Fibroblast of skin of abdomen (primary cell): ENCODE measurements around the gene AGRP.
"Not testable (repeated sequence)": the region's sequence is repeated elsewhere in the genome, so short reads cannot be mapped to it uniquely, and the experiment has no call there.

ENCODE experiments used
- DNase-seq: peaks from one replicate; pipeline ENCODE4 v3.0.0-alpha.2; 2013

Gene AGRP

DNA sequence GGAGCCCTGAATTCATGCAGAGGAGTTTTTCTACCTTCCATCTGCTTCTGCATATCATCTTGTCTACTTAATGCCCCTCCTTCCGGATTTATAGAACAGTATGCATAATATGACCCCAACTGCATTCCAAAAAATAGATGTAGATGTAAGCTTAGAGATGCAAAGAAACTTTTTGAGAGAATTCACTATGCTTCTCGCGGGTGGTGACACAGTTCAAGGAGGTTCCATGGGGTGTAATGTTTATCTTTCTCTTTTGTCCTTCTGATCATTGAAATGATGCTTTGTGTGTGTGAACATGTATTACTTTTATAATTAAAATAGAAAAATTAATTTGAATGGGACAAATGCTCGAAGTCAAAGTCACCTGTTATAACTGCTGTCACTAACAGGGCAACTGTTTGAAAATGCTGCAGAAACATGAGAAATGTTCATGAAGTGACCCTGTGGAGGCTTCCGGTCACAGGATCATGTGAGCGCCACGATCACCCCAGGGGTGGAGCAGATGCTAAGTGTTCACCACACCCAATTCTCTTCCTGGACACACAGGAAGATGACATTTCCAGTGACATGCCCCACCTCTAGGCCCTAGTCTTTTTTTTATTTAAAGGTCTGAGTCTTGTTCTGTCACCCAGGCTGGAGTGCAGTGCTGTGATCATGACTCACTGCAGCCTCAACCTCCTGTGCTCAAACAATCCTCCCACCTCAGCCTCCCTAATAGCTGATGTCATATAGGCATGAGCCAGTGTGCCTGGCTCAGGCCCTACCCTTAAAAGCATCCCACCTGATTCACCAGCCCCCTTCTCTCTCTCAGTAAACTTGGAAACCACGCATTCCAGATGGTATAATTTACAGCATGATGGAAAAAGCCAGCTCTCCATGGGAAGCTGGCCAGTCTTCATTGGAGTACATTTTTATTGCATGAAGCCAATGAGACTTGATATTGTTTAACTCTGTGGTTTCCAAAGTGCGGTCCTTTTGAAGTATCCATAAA is 21.0 kb upstream of the AGRP start:
- no peak for DNase-seq

GRCh38 chr16:67499106-67499505 is 15.8 kb upstream of the AGRP start:
- DNase-seq = no peak

- no peak for DNase-seq
Measured at GRCh38 chr16:67490335-67491096, 7.2 kb upstream of the AGRP start.

- no peak for DNase-seq
Measured at GRCh38 chr16:67489401-67490083, 6.2 kb upstream of the AGRP start.

- DNase-seq = not testable (repeated sequence)
Measured at GRCh38 chr16:67487561-67487960, 4.2 kb upstream of the AGRP start.

DNA sequence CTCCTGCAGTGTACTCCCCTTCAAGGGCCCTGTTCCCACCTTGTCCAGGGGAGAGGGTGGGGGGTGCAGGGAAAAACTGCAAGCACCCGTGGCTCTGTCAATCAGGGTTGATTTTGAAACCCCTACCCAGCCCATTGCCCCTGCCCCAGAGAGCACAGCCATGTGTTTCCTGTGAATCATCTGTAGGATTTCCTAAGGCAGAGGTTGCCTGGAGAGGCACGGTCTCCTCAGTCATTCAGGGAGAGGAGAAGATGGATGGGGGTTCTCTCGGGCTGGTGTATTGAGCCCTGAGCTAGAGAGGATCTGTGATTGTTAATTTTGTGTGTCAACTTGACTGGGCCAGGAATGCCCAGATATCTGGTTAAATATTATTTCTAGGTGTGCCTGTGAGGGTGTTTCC is 3.5 kb upstream of the AGRP start:
- DNase-seq = no peak

GRCh38 chr16:67483731-67484525 is 581 bp upstream of the AGRP start:
- DNase-seq = no peak

DNA sequence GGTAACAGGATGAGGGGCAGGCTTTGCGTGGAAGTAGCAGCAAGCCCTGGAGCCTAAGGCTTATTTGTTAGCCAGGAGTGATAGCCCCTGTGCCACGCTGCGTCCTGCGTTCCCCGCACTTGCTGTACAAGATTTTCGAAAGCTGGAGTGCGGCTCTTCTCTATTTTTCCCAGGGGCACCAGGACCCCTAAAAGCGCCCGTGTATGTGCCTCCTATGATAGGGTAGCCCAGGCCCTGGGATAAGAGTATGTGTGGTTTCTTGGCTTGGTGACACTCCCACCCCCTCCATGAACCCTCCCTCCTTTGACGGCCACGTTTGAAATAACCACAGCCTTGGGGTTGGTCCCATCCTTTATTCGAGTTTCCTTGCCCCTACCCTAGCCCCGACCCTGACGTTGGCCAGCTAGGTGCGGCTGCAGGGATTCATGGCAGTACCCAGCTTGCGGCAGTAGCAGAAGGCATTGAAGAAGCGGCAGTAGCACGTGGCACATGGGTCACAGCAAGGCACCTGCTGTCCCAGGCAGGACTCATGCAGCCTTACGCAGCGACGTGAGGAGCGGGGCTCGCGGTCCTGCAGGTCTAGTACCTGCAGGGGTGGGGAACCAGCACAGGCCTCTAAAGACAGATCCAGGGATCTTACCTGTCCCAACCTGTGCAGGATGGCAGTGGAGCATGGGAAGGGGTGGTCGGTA is 968 bp downstream of the AGRP start:
- DNase-seq = no peak

DNA sequence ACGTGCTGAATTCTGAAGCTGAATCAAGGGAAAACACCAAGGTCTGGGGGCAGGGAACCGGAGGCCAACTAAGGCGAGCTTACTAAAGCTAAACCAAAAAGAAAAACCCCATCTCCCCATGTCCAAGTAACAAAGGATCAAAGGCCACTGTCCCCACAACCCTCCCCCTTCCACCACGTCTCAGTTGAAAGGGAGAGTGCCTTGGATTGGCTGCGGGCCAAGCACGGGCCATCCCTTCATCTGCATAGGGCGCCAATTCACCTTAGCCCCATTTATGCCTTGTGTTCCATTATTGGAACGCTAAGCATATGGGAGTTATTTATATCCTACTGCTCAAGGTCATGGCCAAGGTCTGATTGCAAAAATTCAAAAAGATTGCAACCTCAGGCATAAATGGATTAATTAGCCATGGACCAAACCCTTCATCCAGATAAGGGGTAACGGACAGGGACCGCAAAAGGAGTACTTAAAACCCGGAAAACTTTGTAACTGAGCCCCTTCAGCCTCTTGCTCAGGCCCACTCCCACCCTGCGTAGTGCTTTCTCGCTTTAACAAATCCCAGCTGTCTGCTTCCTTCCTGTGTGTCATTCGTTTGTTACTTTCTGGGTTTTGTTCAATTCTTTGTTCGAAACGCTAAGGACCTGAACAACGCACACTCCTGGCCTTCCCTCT is 1.6 kb downstream of the AGRP start:
- peak; percentile 43 for DNase-seq

DNA sequence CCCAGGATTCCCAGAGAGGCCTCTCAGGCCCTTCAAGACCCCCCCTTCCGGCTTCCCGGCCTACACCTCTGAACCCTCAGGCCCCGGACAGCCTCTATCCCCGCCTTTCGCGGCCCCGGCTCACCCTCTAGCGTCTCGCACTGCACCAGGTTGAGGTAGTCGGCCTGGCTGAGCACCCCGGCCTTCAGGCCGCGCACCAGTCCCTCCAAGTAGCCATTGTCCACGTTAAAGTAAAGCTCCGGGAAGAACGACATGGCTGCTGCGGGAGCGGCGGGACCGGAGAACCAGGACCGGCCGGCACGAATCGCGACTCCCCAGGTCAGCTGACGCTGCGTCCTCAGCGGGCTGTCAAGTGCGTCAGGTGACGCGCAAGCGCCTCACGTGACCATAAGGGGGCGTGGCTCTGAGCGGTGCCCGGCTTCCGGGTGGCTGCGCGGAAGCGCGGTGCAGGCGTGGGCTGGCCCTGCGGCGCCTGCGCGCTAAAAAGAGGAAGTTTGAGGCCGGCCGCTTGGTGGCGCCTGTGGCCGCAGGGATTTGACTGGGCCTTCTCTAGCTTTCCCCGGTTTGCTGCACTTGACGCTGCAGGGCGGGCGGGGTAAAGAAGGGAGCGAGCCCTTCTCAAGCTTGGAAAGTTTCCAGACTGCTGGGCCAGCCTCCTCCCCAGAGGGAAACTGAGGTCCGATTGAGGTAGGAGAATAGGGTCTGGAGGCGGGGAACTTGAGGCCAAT is 2.4 kb downstream of the AGRP start, which contains the start of gene ATP6V0D1:
ATP6V0D1 (minus strand) TSS at position 325 of the 728 bp plus-strand sequence; CDS start at position 254, 71 bp downstream.
- peak; percentile 96 for DNase-seq

- DNase-seq = no peak
Measured at GRCh38 chr16:67477960-67478554, 5.3 kb downstream of the AGRP start.

GRCh38 chr16:67474551-67475455 is 8.5 kb downstream of the AGRP start:
- no peak for DNase-seq

GRCh38 chr16:67471758-67472384 is 11.5 kb downstream of the AGRP start:
- DNase-seq = no peak

GRCh38 chr16:67470359-67470758 is 13.0 kb downstream of the AGRP start:
- DNase-seq = no peak

- DNase-seq = no peak
Measured at GRCh38 chr16:67468731-67469130, 14.6 kb downstream of the AGRP start.

GRCh38 chr16:67466581-67466980 is 16.8 kb downstream of the AGRP start:
- DNase-seq = no peak

DNA sequence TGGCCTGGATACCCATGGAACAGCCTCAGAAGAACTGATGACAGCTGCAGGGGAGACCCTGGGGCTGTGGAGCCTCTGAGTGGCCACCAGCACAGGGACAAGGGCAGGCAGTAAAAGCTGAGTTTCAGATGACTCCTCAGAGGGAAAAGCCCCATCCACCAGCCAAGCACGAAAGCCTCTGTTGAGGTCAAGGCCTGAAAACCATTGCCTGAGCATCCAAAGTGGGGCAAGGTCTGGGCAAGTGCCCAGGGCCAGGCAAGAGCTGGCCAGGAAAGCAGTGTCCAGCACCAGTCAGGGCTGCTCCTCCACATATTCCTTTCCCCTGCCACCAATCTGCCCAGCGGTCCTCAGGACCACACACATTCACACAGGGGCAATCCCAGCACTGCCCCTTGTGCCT is 18.8 kb downstream of the AGRP start:
- no peak for DNase-seq

DNA sequence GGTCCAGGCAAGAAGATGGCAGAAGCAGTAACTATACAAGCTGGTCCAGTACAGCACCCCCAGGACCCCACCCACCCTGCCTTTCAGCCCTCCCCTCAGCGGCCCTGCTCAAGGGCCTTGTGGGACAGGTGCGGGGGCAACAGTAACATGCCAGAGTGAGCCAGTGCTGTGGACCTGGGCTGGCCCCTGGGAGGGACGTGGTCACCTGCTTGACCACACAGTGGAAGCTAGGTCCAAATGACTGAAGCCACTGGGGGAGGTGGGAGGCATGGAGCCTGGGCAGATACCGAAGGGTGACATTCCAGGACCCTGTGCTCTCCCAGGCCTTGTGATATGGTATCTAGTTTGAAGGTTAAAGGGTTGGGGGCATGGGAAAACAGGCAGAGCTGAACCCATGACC is 19.7 kb downstream of the AGRP start:
- no peak for DNase-seq
